Activated naive CD8-positive, alpha-beta T cell treated with anti-CD3 and anti-CD28 coated beads, Interleukin-2, amount 50 U/mL, for 16 hours (primary cell): ENCODE results near the gene MARK3.

Source experiments
- DNase-seq: peaks from one replicate; pipeline ENCODE4 v3.0.0-alpha.2; 2020; ENCODE audit warnings: low read depth, low spot score

The MARK3 gene

DNA sequence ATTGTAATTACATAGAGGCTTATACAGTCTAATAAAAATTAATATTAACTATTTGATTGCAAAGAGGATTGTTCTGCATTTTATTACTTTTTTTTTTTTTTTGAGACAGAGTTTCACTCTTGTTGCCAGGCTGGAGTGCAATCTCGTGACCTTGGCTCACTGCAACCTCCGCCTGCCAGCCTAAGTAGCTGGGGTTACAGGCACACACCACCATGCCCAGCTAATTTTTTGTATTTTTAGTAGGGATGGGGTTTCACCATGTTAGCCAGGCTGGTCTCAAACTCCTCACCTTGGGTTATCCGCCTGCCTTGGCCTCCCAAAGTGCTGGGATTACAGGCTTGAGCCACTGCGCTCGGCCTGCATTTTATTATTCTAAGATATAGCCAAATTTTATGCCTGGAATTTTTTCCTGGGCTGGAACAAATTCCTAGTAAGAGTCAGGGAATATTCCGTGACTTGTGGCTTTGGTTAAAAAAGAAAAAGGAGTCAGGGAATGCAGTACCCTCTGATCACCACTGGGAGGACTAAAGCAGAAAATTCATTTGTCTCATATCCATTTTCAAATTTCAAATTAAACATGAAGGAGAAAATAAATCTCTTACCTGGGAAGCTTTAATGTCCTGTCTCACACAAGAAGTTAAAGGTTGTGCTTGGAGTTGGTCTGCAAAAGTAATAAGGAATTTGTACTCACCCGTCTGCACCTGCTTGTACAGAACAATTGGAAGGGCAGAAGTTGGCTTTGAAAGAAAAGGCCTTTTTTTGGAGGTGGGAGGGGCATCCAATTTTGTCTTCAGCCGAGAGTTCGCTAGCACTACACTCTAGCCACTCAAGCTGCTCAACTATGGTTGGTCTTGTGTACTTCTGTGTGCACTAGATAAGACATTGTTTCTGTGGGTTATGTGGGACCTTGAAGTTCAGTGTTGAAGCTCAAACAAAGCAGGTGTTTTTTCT lies 8.7 kb downstream of the MARK3 start:
- no peak for DNase-seq

DNA sequence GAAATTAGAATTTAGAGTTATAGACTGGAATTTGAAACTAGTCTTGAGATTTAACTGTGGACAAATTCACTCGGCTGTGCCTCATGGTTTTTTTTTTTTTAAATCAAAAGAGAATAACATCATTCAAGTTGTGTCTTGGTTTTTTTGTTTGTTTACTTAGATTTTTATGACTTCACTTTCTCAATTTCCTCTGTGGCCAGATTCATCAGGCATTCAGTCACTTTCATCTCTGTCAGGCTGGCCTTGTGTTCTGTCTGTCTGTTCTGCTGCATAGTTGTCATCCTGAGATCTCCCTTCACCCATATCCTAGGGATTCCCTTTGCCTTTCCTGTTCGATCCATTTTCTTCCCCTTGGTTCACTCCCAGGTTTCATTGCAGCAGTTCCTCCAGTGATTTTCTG lies 10.0 kb downstream of the MARK3 start:
- no peak for DNase-seq

DNA sequence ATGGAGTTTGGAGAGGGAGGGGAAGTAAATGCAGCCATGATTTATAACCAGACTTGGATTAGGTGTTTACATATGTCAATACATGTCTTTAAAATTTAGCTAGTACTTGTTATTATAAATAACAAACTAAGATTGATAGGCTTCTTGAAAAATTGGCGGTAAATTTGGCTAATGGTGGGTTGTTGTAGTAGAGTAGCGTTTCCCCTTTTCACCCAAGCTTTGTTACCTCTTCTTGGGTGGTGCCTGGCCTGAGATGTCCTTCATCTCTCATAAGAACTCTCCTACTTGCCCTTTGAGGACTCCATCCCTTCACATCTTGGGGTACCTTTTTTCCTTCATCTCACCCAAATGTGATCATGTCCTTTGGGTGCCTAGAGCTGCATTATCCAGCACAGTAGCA lies 11.2 kb downstream of the MARK3 start:
- no peak for DNase-seq

DNA sequence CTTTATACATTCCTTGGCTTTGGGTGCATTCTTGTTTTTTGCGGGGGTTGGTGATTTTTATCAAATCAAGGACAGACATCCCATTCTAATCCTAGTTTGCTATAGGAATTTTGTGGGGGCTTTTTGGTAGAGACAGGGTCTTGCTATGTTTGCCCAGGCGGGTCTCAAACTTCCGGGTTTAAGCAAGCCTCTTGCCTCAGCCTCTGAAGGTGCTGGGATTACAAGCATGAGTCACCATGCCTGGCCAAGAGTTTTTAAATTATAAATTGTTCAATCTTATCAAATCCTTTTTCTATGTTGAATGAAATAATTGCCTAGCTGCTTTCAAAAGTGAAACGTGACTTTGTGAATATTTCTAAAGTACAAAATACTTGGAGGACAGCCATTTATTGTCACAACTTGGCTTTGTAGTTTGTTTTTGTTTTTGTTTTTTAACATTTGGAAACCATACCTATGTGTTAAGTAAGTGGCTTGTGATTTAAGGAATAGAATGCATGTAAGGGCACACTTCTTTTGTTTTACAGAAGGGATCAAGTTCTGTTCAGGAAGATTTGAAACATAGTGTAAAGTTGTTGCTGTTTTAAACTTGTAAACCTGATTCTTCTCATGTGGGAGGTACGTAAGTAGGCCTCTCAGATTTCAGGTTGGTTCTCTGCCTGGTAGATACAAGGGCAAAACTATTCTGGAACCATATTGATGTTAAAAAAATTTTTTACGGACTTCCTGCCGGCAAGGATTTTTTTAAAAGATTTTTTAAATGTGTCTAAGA lies 13.4 kb downstream of the MARK3 start:
- no peak for DNase-seq

DNA sequence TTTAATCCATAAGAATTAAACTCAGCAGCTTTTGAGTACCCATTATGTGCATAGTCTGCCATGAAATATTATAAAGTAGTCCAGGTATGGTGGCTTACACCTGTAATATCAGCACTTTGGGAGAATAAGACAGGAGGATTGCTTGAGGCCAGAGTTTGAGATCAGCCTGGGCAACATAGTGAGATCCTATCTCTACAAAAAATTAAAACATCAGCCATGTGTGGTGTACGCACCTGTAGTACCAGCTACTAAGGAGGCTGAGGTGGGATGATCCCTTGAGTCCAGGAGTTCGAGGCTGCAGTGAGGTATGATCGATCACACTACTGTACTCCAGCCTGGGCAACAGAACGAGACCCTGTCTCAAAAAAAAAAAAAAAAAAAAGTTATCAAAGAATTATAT lies 15.3 kb downstream of the MARK3 start:
- DNase-seq: no peak

DNA sequence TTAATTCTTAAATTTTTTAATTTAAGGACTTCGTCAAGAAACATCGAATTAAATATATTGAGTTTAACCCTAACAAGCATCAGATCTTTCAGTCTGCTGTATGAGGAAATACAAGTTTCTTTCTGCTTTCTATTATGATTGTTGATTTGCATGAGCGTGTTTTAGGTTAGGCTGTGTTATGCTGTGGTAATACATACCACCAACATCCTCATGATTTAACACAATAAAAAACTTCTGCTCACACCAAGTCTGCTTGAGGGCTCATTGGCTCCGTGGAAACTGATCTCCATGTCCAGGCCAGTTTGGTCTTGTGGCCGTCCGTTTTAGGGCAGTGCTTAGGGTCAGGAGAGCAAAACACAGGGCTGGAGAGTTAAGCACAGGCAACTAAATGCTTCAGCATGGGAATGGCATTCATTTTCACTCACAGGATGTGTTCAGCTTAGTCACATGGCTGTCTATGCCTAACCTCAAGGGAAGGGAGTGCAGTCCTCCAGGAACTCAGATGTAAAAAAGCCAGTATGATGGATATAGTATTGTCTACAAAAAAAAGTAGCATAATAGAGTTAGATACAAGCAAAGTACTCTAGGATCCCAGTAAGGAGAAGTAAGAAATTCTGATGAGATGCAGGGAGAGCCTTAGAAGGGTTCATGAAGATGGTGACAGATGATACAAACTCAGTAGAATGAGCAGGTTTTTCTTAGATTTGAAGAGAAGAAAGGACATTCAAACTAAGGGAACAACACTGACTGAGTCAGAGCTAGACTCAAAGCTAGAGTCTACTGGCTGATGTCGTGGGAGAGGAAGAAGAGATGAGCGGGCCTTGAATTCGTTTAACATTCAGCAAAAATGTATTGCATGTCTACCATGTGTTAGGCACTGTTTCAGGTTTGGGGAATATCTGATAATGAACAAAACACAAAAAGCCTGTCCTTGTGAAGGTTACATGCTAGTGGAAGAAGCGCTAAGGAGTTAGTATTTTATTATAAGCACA lies 16.3 kb downstream of the MARK3 start:
- no peak for DNase-seq

DNA sequence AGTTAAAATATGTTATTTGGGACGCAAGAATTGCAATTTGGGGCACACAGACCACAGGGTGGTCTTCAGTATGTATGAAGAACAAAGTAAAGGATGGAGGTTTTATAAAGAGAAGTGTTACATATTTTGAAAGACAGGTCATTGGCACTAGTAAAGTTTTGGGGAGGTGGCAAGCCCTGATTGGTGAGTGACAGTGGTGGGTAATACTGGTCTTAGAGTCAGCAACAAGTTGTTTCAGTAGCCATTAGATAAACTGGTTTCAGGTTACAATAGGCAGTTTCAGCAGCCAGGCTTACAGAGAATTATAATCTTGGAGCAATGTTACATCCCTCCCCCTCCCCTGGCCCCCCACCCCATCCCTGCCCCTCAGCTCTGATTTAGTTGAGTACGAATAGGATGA lies 17.5 kb downstream of the MARK3 start:
- DNase-seq: no peak

DNA sequence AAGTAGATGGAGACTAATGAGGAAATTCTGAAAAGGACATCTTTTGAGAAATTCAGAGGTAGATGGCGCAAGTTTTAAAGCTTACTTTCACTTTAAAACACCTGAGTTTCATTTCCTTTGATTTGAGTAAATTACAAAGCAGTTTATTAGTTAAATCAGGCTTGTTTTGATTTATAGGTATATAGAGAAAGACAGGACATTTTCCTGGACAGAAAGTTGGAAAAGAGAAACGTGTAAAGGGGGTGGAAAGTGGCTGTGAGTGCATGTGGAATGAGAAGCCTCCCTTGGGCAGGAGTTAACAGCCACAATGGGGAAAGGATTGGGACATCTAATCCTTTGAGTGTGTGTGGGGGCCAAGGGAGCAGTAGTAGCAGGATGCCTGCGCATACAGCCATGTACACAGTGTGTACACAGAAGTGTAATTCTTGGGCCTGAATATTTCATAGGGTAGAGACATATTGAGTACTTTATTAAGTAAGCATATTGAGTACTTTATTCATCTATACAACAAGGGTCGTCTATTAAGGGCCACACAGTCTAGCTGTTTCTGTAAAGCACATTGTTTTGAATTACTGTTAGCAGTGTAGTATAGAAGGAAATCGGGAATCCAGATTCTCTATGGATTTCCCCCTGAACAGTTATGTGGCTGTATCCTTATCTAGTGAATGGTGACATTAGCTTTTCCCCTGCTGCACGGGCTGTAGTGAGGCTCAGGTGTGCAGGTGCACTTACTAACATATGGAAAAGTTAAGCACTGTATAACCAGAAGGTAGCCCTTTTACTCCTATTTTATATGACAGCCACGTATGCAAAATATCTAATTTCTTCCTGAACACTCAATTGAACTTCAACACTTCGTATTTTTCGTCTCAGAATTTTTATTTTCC lies 19.1 kb downstream of the MARK3 start:
- no peak for DNase-seq

DNA sequence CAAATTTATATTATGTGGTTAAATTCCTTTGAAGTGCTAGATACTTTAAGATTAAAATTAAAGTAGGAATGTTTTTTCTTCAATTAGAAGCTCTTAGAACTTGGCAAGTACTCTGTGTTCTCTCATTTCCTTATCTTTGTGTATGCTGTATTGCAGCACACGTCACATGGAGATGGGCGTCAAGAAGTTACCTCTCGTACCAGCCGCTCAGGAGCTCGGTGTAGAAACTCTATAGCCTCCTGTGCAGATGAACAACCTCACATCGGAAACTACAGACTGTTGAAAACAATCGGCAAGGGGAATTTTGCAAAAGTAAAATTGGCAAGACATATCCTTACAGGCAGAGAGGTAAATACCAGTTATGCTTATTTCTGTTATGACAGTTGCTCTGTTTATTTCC lies 19.7 kb downstream of the MARK3 start:
- DNase-seq: no peak

DNA sequence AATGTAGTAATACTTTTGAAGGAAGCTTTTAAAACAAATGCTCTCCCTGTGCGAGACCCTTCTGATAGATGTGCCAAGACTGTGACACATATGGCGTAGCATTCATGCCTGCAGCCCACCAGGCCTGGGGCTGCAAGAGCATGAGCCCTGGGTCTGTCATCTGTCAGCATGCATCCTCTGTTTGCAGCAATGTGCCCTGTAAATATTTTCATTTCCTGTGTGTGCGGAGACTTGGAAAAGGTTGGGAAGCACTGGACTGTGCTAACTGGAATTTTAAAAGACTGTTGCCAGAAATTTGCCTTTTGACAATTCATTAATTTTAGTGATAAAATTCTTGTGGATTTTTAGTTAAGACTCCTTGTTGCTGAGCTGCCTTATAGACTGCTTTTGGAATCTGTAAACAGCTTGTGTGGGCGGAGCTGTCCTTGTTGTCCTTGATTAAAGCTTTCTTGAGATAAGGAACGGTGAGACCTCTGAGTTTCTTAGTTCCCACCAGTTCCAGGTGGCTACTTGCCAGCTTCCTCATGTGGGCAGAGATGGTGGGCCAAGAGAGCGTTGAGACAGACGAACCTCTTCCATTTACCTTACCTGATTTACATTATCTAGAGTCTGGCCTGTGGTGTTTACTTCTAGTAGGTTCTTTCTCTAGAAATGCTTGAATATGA lies 23.4 kb downstream of the MARK3 start:
- DNase-seq: no peak

DNA sequence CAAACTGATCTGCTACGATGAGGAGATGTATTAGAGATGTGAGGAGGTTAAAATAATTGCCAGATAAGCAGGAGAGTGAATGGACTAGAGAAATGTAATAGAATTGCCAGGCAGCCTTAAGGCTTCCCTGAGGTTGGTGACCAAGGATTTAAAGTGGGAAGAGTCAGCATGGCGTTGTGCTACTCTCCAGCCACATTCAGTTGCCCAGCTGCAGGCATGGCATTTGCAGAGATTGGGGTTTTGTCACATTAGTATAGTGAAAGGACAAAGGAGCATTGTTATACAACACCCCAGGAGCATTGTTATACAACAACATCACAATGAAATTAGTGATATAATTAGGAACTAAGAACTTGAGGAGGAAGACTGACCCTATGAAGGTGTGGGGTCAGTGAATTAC lies 31.7 kb downstream of the MARK3 start:
- no peak for DNase-seq

DNA sequence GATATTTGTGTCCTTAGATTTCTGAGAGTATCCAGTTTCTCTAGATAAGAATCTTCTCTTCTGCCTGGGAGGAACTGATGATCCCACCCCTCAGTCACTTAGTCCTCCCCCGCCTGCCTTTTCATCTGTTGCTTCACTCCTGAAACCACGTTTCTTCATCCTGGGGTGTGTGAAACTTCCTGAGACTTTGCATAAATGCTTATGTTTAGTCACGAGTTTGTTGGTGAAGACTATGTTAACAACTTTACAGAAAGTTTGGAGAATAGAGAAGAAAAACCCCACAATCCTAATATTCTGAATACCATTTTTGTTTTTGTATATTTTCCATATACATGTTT lies 33.2 kb downstream of the MARK3 start:
- DNase-seq: no peak

DNA sequence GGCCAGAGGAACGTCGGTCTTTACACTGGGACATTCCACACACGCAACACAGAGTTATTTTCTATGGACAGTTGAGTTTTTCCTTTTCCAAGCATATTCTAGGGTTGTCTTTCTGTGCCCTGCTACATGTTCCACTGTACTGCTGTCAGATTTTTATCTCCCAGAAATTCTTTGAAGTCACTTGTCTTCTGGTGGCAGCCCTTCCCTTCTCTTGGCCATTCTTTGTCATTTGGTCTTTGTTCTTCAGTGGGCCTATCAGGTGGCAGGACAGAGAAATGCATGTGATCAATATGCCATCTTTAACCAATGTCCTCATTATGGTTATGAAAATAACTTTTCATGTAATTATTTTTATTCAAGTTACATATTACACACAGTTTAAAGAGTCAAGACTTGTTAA lies 36.3 kb downstream of the MARK3 start:
- no peak for DNase-seq

DNA sequence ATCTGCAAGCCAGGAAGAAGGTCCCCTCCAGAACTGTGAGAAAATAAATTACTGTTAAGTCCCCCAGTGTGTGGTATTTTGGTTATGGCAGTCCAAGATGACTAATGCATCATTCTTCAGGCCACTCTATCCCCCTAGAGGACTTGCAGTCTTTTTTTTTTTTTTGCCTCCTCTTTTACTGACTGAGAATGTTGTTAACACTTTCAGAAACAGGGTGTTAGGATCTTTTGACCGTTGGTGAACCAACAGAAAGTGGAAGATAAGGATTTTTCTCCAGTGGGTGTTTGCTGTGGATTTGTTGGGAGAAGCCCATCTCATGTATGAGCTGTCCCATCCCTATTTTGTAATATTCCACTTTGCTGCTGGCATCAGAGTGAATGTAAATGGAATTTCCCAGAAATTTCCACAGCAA lies 37.8 kb downstream of the MARK3 start:
- no peak for DNase-seq

DNA sequence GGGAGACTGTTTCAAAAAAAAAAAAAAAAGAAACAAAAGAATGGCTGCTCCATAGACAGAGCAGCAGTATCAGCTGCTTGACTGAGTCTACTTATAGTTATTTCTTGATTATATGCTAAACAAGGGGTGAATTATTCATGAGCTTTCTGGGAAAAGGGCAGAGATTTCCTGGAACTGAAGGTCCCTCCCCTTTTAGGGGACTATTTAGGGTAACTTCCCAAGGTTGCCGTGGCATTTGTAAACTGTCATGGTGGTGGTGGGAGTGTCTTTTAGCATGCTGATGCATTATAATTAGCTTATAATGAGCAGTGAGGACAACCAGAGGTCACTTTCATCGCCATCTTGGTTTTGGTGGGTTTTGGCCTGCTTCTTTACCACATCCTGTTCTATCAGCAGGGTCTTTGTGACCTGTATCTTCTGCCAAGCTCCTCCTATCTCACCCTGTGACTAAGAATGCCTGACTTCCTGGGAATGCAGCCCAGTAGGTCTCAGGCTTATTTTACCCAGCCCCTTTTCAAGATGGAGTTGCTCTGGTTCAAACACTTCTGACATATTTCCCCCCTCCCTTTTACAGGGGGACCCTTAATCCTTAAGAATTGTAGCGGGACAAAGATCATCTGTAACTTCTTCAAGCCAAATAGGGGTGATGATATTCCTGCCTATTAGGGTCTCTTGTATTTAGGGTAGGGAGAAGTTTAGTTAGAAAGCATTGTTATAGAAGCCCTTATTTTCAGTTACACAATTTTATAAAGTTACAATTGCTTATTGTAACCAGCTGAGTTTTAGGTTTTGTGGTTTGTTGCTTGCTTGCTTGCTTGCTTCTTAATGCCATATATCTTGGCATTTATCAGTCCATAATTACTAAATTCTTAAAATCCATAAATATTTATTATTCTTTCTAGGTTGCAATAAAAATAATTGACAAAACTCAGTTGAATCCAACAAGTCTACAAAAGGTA lies 42.5 kb downstream of the MARK3 start:
- DNase-seq: no peak

DNA sequence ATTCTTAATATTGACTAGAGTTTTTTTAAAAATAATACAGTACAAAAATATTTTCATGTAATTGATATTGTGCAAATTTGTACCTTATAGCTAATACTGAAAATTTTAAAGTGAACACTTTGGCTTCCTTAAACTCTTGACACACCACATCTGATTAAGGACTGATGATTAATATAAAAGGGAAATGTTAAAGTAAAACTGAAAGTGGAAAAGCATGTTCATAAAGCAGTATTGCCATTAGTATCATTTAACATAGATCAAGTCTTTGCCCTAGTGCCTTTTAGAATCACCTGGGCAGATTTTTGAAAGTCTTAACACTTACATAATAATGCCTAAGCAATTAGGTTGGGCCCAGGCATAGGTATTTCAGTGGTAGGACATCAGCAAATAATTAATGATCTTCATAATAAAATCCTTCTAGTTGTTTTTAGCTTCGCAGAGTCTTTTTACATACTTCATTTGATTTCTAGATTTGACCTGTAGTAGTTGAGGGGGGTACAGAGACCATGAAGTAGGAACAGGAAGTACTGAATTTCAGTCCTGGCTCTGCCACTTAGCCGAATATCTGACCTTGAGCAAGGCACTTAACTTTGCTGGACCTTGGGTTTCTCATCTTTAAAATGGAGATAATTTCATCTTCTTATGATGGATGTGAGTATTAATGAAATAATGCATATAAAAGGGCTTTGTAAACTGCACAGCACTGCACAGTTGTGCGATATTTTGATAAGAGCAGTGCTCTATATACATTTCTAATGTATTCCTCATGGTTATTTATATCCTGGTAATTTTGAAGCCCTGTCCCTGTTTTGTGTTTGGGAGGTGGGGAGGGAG lies 43.7 kb downstream of the MARK3 start:
- no peak for DNase-seq

DNA sequence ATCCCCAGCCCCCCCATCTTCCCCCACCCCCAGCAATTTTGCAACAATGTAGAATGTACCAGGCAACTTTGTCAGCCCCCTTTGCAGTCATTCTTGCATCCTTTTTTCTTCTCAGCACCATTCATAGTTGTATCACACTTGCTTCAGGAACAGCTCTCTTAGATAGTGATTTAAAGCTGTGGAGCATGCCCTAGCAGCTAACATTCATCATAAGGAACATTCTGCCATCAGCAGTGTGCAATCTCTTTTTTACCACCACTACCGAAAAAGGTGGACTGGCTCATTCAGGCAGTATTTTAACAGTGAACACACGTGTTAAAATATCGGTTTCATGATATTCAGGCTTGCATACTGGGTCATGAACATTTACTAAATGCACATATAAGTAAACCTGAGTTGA lies 45.1 kb downstream of the MARK3 start:
- no peak for DNase-seq

DNA sequence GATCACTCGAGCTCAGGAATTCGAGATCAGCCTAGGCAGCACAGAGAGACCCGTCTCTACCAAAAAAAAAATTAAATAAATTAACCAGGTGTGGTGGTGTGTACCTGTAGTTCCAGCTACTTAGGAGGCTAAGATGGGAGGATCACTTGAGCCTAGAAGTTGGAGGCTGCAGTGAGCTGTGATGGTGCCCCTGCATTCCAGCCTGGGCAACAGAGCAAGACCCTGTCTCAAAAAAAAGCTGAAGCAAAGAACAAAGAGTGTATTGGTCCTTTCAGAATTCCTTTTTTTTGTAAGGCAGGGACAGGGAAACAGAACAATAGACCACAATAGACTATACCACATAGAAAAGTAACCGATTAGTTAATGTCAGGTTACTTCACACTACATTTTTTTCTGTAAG lies 47.4 kb downstream of the MARK3 start:
- no peak for DNase-seq
